HG03175 (cell line): Measurements from ENCODE around the gene CCDC88A.
"Not testable (repeated sequence)": the region's sequence is repeated elsewhere in the genome, so short reads cannot be mapped to it uniquely, and the experiment has no call there.

Source experiments
- ATAC-seq: cut with Tn5 transposase; IDR thresholded peaks from one replicate; pipeline ENCODE4 v1.9.1; 2021; ENCODE audit warnings: mild to moderate bottlenecking, moderate library complexity; ENCODE audit not compliant: unreplicated experiment

The CCDC88A gene

GRCh38 chr2:55241582-55241981 is 178.1 kb downstream of the CCDC88A start:
- ATAC-seq = not testable (repeated sequence)

GRCh38 chr2:55239656-55240222 is 179.9 kb downstream of the CCDC88A start:
- ATAC-seq = no peak
